Mucosa of stomach (tissue), 1 donor: ENCODE data around the gene KRT2.

ENCODE experiments used
- H3K27me3 ChIP-seq: one replicate; pipeline ENCODE4 v1.7.0; 2013; ENCODE audit warnings: mild to moderate bottlenecking, low read length; ENCODE audit not compliant: control insufficient read depth, insufficient read depth
- H3K36me3 ChIP-seq: one replicate; pipeline ENCODE4 v1.7.0; 2013; ENCODE audit warnings: low read length; ENCODE audit not compliant: control insufficient read depth, insufficient read depth
- H3K4me1 ChIP-seq: one replicate; pipeline ENCODE4 v1.7.0; 2013; ENCODE audit warnings: mild to moderate bottlenecking, low read length; ENCODE audit not compliant: control insufficient read depth, insufficient read depth
- H3K4me3 ChIP-seq: one replicate; pipeline ENCODE4 v1.7.0; 2013; ENCODE audit warnings: low read length
- H3K9ac ChIP-seq: one replicate; pipeline ENCODE4 v1.7.0; 2013; ENCODE audit warnings: mild to moderate bottlenecking, low read length, moderate library complexity
- H3K9me3 ChIP-seq: one replicate; pipeline ENCODE4 v1.7.0; 2013; ENCODE audit warnings: mild to moderate bottlenecking, low read length, moderate library complexity; ENCODE audit not compliant: control insufficient read depth
- donor health status: Pancreatic carcinoma.

Gene KRT2

DNA sequence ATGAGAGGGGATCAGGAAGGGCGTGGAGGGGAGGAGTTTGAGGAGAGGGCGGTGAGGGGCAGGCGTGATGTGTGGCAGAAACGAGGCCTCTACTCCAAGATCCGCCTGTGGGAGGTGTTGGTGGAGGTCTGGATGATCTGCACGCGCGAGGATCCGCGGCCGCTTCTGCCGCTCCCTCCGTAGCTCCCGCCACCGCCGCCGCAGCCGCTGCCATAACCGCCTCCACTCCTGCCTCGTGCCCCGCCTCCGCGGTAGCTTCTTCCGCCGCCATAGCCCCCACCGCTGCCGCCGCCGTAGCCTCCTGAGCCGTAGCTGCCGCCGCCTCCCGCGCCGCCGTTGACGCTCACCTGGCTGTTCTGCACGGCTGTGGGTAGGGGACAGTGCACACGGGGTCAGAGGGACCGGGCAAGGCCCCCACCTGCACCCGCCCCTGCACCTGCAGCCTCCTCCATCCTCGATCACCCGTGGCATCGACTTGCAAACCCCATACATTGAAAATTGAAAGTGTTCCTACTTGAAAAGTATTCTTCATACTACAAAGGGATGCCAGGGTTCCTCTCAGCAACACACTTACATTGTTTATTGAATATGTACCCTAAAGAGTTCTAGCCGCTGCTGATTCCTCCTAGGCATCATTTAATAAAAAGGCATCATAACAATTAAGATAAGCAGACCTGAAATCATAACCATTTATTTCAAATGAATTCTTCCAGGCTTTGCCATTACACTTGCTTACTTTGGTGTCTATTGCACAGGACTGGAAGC is 39.2 kb upstream of the KRT2 start:
- no peaks in the 10 kb centered on the region for H3K9me3 ChIP-seq
- no peaks in the 10 kb centered on the region for H3K36me3 ChIP-seq
- no peak overlapping the region for H3K9ac ChIP-seq
- H3K27me3 ChIP-seq: peaks cover 41% of the 10 kb centered on the region
- peaks cover 16% of the 10 kb centered on the region for H3K4me1 ChIP-seq
- H3K4me3 ChIP-seq: no peak overlapping the region

DNA sequence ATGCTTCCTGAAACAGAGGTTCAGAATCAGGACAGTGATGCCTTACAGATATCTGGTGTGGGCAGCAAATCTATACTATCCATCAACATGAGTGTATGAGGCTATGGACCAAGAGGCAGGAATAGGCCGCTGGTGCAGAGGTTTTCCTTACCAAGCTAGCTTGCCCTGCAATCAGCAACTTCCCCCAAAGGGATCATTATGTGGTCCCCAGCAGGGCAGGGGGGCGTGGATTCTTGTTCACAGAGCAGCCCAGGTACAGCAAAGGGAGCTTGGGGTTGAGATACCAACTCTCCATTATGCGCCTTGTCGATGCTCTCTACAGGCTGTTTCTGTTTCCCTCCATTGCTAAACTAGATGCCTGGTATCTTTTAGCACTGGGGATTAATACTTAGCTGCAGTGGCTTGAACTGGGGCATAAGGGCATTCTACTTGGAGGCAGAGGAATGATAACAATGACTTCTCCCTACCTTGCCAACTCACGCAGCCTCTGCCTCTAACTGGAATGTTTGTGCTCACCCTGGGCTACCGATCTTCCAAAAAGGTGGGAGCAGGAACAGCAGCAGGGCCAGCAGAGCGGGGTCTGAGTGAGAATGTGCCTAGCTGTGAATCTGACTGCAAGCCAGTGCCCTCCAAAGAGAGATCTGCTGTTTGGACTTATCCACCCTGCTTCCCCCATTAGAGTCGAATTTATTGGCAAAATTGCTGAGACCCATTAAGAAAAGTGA is 38.5 kb upstream of the KRT2 start:
- Histone ChIP-seq H3K4me3 (no peak overlapping the region), H3K4me1 (peaks cover 16% of the 10 kb centered on the region), H3K9ac (no peak overlapping the region), H3K36me3 (no peaks in the 10 kb centered on the region), H3K9me3 (no peaks in the 10 kb centered on the region), H3K27me3 (peaks cover 37% of the 10 kb centered on the region)

DNA sequence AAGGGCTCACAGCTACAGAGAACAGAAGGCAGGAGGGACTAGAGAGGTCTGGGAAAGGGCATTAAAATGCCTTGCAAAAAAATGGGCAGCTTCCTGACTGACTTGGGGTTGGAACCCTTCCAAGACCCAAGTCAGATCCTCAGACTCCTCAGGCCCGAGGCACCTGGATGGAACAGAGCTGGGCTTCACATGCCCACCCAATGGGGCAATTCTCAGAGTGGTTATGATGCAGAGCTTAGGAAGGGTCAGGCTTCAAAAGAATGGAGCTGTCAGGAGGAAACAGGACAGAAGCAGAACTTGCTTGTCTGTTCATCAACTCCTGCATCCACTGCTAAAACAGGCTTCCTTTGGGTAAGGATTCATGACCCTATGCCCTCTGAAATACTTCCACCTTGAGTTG is 37.9 kb upstream of the KRT2 start:
- Histone ChIP-seq H3K9ac (no peak overlapping the region), H3K27me3 (peaks cover 37% of the 10 kb centered on the region), H3K9me3 (no peaks in the 10 kb centered on the region), H3K36me3 (no peaks in the 10 kb centered on the region), H3K4me1 (peaks cover 16% of the 10 kb centered on the region), H3K4me3 (no peak overlapping the region)

DNA sequence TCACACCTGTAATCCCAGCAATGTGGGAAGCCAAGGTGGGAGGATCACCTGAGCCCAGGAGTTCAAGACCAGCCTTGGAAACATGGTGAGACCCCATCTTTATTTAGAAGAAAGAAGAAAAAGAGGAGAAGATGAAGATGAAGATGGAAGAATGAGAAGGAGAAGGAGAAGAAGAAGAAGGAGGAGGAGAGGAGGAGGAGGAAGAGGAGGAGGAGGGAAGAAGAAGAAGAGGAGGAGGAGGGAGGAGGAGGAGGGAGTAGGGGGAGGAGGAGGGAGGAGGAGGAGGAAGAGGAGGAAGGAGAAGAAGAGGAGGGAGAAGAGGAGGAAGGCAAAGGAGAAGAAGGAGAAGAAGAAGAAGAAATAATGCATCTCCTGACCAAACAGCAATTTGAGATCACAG is 37.2 kb upstream of the KRT2 start:
- H3K4me1 ChIP-seq: peaks cover 16% of the 10 kb centered on the region

DNA sequence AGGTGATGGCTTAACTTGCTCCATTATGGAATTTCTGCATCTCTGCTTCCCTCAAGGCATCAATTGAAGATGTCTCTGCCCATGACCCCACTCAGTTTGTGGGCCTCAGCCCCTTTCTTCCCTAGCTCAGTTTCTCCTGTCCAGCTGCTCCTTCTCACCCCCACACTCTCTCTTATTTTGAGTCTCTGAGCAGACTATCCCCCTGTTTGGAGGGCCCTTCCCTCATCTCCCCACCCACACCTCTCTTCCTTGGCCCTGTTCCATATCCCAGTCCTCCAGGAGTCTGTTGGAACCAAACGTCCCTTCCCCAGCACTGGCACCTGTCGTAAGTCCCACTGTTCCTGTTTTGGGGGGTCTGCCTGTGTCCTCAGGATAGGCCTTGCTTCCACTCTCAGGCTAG is 36.5 kb upstream of the KRT2 start:
- H3K9ac ChIP-seq: no peak overlapping the region
- no peaks in the 10 kb centered on the region for H3K9me3 ChIP-seq
- H3K27me3 ChIP-seq: peaks cover 37% of the 10 kb centered on the region
- no peaks in the 10 kb centered on the region for H3K36me3 ChIP-seq
- peaks cover 16% of the 10 kb centered on the region for H3K4me1 ChIP-seq
- no peak overlapping the region for H3K4me3 ChIP-seq

More for the DNA sequence above, 37.2 kb upstream of the KRT2 start:
- Histone ChIP-seq H3K9ac (no peak overlapping the region), H3K36me3 (no peaks in the 10 kb centered on the region), H3K27me3 (peaks cover 37% of the 10 kb centered on the region), H3K9me3 (no peaks in the 10 kb centered on the region), H3K4me3 (no peak overlapping the region)

DNA sequence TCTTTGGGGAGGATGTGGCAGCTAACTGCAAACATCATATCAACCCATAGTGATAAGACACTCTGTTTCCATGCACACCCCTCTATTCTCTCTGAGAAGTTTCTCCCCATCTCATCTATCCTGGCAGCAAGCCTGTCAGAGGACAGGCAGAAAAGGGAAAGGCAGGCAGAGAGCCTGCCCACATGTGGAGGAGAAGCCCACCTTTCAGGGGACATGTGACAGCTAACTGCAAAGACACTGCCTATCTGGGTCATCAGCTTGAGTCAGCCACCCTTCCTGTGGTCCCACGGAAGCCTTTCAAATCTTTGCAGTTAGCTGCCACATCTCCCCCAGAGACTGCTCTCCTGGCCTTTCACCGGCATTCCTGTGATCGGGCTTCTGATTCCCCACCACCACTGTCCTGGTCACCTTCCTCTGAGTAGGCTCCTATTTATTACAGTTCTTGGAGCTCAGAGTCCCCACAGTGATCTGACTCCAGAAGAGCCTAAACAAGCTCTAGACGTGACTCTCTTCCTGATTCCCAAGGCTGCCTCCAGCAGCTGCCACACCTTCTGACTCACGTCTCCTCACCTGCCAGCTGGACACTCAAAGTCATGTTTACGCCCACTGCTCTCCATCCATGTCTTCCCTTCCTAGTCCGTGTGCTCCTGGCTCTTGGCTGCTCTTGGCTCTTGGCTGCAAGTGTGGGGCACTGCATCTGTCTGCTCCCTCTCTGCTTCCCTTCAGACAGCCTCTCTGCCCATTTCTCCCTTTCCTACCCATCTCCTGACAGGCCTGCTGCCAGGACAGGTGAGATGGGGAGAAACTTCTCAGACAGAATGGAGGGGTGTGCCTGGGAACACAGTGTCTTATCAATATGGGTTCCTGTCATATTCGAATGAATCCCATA is 35.7 kb upstream of the KRT2 start:
- H3K4me1 ChIP-seq: peaks cover 16% of the 10 kb centered on the region
- peaks cover 37% of the 10 kb centered on the region for H3K27me3 ChIP-seq

DNA sequence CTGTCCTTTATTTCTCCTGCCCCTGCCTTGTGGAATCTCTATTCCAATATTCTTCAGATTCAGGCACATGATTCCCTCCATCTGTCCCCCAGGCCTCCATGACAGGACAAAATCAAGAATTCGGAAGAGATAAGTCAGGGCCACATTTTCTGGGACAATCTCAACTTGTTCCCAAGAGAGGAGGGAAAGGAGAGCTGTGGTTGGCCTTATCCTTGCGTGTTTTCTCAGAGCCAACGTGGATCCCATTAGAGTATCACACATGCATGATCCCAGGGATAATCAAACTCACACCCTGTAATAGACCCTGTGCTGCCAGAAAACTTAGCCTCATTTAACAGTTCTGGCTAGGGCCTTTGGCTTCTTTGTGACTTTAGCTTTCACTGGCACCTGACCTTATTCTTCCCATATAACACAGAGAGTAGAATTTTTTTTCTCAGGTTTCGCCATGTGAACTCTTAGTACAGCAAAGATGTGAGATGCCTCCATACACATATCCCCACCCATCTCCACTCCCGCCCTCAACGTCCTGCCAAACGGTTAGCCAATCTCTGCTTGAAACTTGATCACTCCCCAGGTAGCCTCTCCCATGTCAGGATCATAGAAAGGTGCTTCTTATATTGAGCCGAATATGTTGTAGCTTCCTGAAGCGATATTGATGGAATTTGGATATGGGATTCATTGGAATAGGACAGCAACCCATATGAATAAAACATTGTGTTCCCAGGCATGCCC is 34.9 kb upstream of the KRT2 start:
- peaks cover 34% of the 10 kb centered on the region for H3K27me3 ChIP-seq
- no peaks in the 10 kb centered on the region for H3K9me3 ChIP-seq
- H3K36me3 ChIP-seq: no peaks in the 10 kb centered on the region
- peaks cover 16% of the 10 kb centered on the region for H3K4me1 ChIP-seq
- H3K9ac ChIP-seq: no peak overlapping the region
- no peak overlapping the region for H3K4me3 ChIP-seq

More for the DNA sequence above, 35.7 kb upstream of the KRT2 start:
- Histone ChIP-seq H3K36me3 (no peaks in the 10 kb centered on the region), H3K9ac (no peak overlapping the region), H3K4me3 (no peak overlapping the region), H3K9me3 (no peaks in the 10 kb centered on the region)

DNA sequence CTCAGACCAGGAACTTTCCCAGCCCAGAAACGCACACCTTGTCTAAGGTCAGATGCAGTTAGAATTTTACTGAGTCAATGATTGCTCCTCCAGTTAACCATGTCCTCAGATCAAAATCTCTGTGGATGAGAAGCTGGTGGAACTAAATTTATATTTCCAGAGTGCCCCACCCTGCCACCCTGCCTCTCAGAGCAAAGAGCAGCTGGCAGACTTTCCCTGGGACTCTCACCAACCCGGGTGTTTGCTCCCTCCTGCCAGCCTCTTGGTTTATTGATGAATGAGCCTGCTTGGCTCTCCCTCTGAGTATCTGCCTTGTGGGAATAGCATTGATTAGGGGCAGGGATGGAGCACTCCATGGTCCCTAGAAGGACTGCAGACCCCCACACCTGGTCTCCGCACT is 34.1 kb upstream of the KRT2 start:
- Histone ChIP-seq H3K9me3 (no peaks in the 10 kb centered on the region), H3K27me3 (peaks cover 25% of the 10 kb centered on the region), H3K4me3 (no peak overlapping the region)

DNA sequence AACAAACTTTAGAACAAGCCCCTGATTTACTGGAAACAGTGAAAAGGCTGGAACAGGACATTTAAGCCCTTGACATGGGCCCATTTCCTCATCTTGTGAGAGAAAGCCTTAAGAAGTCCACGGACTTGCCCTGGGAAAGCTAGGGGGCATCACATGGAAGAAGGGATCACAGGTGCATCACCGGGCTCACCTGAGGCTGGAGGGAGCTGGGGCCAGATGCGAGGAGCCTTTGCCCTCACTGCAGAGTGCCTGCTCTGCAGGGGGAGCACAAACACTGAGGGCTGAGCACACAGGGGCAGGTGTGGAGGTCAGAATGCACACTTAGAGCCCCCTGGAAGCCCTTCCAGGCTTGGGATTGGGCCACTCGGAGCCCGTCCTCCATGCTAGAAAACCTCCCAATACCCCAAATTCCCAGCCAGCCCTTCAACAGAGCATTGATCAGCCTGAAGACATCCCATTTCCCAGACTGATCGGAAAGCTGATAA is 33.4 kb upstream of the KRT2 start:
- no peak overlapping the region for H3K4me3 ChIP-seq
- H3K9ac ChIP-seq: no peak overlapping the region
- no peaks in the 10 kb centered on the region for H3K36me3 ChIP-seq
- peaks cover 6% of the 10 kb centered on the region for H3K4me1 ChIP-seq
- peaks cover 19% of the 10 kb centered on the region for H3K27me3 ChIP-seq
- H3K9me3 ChIP-seq: no peaks in the 10 kb centered on the region

More for the DNA sequence above, 34.1 kb upstream of the KRT2 start:
- H3K4me1 ChIP-seq: peaks cover 12% of the 10 kb centered on the region
- H3K9ac ChIP-seq: no peak overlapping the region
- no peaks in the 10 kb centered on the region for H3K36me3 ChIP-seq

DNA sequence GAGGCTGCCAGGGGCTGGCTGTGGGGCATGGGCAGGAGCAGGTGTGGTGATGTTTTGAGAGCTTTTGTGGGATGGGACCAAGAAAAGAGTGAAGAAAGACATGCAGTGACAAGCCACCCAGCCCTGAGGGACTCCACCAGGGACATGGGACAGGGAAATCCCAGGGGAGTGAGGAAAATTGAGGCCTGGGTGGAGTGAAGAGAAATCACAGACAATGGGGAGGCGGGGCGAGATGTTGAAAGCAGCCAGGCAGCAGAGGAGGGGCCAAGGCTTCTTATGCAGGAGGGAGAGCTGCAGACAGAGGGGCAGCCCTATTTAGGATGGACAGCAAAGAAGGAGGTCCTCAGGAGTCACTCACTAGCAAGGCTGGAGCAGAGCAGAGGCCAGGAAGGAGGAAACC is 32.4 kb upstream of the KRT2 start:
- Histone ChIP-seq H3K9me3 (no peaks in the 10 kb centered on the region), H3K27me3 (peaks cover 10% of the 10 kb centered on the region), H3K36me3 (no peaks in the 10 kb centered on the region), H3K4me3 (no peak overlapping the region), H3K9ac (no peak overlapping the region), H3K4me1 (peaks cover 6% of the 10 kb centered on the region)

DNA sequence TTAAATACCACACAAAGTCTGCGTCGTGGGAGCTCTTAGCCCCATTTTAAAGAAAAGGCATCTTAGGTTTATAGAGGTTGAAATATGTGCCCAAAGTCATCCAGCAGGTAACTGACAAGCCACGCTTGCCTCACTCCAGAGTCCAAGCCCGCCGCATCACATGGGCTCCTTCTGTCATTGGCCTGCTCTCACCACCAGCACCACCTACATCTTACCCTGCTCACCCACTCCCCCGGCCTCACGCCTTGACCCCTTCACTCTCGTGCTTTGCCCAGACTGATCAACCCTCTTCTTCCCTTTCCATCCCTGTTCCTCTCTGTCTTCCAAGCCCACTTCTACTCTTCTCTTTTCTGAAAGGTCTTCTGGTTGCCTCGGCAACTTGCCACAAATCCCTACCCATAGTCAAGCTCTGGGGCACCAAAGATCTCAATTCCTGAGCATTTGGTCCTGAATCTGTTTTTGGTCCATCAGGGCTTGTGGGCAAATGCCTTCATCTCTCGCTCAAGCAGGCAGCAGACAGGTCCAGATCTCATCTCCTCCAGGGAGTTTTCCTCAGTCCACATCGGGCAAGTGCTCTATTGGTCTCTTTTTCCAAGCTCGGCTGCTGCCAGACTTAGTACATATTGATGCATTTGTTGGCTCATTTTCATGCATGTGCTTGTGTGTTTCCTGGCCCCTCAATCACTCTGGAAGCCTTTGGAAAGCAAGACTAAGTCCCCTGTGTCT is 31.7 kb upstream of the KRT2 start:
- peaks cover 6% of the 10 kb centered on the region for H3K4me1 ChIP-seq
- no peak overlapping the region for H3K9ac ChIP-seq
- H3K4me3 ChIP-seq: no peak overlapping the region
- H3K36me3 ChIP-seq: no peaks in the 10 kb centered on the region
- no peaks in the 10 kb centered on the region for H3K9me3 ChIP-seq
- H3K27me3 ChIP-seq: peaks cover 9% of the 10 kb centered on the region
